ENCODE data around the gene CNTN5.

Gene CNTN5

DNA sequence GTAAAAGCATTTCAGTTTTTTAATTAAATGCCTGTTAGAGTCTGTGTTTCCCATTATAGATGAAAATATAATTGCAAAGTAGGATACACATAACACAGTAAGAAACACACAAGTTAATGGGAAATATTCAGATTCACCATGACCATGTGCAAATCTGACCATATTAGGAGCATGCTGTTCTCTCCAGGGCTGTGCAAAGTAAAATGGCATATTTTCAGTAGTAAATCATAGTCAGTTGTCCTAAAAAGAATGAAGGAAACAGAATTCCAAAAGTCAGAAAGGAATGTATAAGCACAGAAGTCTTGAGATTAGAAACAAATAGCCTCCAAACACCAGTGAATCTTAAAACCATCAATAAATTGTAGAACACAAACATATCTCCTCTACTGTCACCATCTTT, 44.4 kb downstream of the CNTN5 start:
- no peak for DNase-seq (ENCODE audit: low read depth)
- TF ChIP-seq, protein P1, sequence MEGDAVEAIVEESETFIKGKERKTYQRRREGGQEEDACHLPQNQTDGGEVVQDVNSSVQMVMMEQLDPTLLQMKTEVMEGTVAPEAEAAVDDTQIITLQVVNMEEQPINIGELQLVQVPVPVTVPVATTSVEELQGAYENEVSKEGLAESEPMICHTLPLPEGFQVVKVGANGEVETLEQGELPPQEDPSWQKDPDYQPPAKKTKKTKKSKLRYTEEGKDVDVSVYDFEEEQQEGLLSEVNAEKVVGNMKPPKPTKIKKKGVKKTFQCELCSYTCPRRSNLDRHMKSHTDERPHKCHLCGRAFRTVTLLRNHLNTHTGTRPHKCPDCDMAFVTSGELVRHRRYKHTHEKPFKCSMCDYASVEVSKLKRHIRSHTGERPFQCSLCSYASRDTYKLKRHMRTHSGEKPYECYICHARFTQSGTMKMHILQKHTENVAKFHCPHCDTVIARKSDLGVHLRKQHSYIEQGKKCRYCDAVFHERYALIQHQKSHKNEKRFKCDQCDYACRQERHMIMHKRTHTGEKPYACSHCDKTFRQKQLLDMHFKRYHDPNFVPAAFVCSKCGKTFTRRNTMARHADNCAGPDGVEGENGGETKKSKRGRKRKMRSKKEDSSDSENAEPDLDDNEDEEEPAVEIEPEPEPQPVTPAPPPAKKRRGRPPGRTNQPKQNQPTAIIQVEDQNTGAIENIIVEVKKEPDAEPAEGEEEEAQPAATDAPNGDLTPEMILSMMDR (IDR thresholded peaks at IDR 0.05; ENCODE audit: control insufficient read depth, insufficient read depth, low read depth, low read length, missing control alignments) = no peak
- H3K4me3 ChIP-seq (ENCODE audit: control insufficient read depth, low read depth, low read length) = no peak overlapping the region

DNA sequence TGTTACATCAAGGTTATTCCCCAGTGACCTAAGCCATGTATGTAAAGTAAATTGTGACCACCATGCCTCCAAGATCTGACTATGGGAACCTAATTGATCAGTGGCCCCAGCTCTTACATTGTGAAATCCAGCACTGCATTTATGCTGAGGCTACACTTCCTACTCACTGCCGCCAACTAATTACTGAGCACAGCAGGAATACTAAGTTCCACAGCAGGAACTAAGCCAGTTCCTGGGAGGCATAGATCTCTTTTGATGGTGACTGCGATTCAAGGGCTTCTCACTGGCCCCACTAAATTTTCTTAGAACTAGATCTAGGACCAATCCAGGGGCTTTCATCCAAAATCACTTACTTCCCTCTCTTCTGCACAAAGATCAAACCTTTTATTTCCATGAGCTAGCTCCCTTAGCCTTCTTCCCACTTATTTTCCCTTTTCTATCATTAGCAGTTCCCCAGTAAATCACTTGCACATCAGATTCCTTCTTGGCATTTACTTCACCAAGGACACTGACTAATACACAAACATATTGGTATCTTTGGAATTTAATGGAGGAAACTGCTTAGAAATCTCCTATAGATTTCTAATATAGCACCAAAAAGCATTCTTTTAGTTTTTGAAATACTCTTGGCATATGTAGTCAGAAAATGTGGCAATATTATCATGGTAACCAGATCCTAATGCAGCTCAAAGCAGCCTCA, 46.0 kb downstream of the CNTN5 start:
- DNase-seq (ENCODE audit: low read depth) = no peak
- no peak overlapping the region for H3K4me3 ChIP-seq (ENCODE audit: control insufficient read depth, low read depth, low read length)
- TF ChIP-seq, protein P1 (IDR thresholded peaks at IDR 0.05; ENCODE audit: control insufficient read depth, insufficient read depth, low read depth, low read length, missing control alignments) = no peak

GRCh38 chr11:99068832-99069231, 48.1 kb downstream of the CNTN5 start:
- DNase-seq (ENCODE audit: low read depth) = no peak
- H3K4me3 ChIP-seq (ENCODE audit: control insufficient read depth, low read depth, low read length) = no peak overlapping the region

DNA sequence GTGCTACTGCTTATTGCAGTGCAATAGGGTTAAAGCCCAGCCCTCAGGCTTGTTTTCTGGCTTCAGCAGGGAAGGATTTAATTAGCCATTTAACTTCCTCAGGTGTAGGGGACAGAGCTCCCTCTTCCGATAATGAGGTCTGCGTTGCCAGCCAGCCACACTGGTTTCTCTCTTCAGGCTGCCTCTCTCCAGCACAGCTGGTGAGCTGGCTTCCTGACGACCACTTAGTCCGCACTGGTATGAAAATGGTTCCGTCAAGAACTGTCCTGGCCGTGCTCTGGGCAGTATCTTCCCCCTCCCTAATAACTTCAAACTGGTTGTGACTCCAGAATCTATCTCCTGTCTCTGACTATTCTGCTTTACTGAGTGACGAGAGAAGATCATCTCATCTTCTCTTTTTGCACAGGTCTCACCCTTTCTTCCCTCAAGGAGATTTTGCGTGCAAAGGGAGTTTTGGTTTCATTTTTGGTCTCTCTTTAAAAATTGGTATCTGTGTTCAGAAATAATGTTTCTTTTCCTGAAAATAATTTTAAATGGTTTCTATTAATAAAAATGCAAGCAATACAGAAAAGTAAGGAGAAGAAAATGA, 49.2 kb downstream of the CNTN5 start:
- TF ChIP-seq, protein P1 (IDR thresholded peaks at IDR 0.05; ENCODE audit: control insufficient read depth, insufficient read depth, low read depth, low read length, missing control alignments) = no peak
- DNase-seq (ENCODE audit: low read depth) = no peak
- no peak overlapping the region for H3K4me3 ChIP-seq (ENCODE audit: control insufficient read depth, low read depth, low read length)

More at GRCh38 chr11:99068832-99069231, 48.1 kb downstream of the CNTN5 start:
- TF ChIP-seq, protein P1 (IDR thresholded peaks at IDR 0.05; ENCODE audit: control insufficient read depth, insufficient read depth, low read depth, low read length, missing control alignments) = no peak

DNA sequence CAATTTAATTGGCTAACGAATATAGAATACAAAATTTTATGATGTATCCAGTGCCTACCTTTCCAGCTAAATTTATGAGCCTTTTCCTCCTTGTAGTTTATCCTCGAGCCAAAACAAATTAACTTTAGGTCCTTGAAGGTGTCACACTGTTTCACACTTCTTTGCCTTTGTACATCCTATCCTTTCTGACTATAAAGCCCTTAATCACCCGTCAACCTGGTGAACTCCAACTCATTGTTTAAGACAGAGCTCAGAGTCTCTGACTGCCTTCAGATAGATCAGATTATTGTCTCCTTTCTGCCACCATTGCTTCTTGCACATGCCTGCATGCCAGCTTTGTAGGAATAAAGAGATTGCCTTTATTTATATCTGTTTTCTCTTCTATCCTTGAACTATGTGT, 58.8 kb downstream of the CNTN5 start:
- no peak overlapping the region for H3K4me3 ChIP-seq (ENCODE audit: control insufficient read depth, low read depth, low read length)
- TF ChIP-seq, protein P1 (IDR thresholded peaks at IDR 0.05; ENCODE audit: control insufficient read depth, insufficient read depth, low read depth, low read length, missing control alignments) = no peak
- DNase-seq (ENCODE audit: low read depth) = no peak

- DNase-seq (ENCODE audit: low read depth) = no peak
These were observed 59.4 kb downstream of the CNTN5 start for GRCh38 chr11:99080154-99080553.

More at GRCh38 chr11:99080154-99080553, 59.4 kb downstream of the CNTN5 start:
- TF ChIP-seq, protein P1 (IDR thresholded peaks at IDR 0.05; ENCODE audit: control insufficient read depth, insufficient read depth, low read depth, low read length, missing control alignments) = no peak
- no peak overlapping the region for H3K4me3 ChIP-seq (ENCODE audit: control insufficient read depth, low read depth, low read length)

Measured in AG09309 (cell line).